Measurements from ENCODE around the gene CBFB.
A peak's percentile ranks its signal among the peaks of the same experiment; 100 is the strongest.
"Not testable (repeated sequence)": the region's sequence is repeated elsewhere in the genome, so short reads cannot be mapped to it uniquely, and the experiment has no call there.

Gene CBFB

DNA sequence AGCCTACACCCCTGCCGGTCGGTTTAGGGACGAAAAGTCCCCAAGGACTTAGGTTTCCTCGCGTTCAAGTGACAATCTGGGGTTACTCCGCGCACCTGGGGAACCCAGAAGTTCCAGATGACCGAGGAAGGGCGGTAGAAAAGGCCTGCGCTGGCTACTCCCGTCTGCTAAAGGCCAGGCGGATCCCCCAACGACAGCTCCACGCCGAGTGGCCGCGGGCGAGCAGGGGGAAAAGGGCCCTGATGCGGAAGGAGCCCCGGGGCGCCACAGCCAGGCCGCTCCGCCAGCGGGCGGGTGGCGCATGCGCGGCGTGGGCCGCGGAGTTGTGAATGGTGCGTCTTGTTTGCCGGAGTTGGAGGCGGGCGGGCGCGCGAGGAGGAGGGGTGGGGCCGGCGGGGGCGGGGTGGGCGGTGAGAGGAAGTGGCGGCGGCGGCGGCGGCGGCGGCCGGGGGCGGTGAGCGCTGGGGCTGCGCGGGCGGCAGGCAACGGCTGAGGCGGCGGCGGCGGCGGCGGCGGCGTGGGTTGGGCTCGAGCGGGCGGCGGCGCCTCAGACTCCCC, at the start of gene CBFB:
Gene CBFB (plus strand): TSS at position 454 of the 558 bp plus-strand sequence. CDS start 259 bp downstream, outside the sequence.
- peak; percentile 43 for DNase-seq

DNA sequence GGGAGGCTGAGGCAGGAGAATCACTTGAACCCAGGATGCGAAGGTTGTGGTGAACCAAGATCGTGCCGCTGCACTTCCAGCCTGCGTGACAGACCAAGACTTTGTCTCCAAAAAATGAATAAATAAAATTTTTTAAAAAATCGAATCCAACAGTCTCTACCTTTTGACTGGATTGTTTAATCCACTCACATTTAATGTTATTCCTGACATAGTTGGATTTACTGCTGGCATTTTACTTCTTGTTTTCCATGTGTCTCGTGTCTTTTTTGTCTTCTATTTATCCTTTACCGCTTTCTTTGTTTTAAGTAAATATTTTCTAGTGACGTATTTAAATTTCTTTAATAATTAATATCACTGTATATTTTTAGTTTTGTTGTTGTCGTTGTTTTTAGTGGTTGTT, 45.9 kb upstream of the CBFB start:
- DNase-seq = no peak

DNA sequence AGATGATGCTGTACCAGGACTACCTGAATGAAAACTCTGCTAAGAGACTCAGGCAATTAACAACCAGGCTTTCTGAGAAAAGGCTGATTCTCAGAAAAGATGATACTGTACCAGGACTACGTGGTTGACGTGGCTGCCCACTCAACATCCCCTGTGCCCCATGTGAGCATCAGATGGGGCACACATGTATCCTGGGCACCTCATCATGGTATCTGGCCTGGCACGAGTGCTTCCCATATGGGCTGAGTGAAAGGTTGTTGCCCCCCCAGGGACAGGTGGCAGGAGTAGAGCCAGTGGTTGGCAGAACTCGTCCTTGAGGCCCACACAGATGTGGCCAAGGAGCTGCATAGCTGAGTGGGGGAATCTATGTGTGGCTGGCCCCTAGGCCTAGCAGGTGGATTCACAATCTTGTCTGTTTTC, 44.0 kb upstream of the CBFB start:
- no peak for DNase-seq

DNA sequence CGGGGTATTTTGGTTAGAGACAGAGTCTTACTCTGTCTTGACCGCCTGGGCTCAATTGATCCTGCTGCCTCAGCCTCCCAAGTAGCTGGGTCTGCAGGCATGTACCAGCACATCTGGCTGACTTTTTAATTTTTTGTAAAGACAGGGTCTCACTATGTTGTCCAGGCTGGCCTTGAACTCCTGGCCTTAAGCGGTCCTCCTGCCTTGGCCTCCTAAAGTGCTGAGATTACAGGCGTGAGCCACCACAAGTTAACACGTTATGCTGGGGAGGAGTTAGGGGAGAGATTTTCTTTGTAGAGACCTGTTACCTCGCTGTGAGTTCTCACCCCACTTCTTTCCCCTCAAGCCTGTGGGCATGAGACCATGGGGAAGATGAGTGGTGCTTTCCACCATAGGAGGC, 42.4 kb upstream of the CBFB start:
- DNase-seq = no peak

DNA sequence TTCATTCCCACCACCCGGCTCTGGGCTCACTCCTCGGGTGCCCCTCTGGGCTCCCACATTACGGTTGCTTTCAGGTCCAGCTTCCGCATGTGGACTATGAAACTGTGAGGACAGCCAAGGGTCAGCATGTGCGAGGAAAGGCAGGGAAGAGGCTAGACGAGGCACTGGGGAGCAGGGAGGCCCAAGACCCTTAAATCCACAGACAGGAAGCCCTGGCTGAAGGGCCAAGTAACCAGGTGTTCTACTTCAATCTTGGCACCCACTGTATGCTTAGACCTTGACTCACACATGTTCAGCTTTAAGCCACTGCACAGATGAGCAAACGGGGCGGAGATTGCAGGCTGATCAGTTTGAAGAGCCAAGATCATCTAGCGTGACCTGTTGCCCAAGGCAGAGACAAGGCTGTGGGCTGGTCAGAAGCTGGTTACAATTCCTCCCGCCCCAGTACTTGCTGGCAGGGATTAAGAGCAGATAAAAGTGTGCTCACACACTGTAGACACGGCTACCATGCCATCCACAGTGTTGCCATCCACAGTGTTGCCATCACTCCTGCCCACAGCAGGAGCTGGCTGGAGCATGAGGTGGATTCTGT, 40.7 kb upstream of the CBFB start, which contains the start of gene CES4A:
Gene CES4A (plus strand): TSS at position 393 of the 592 bp plus-strand sequence. CDS start 184 bp downstream, at position 577.
- no peak for DNase-seq

DNA sequence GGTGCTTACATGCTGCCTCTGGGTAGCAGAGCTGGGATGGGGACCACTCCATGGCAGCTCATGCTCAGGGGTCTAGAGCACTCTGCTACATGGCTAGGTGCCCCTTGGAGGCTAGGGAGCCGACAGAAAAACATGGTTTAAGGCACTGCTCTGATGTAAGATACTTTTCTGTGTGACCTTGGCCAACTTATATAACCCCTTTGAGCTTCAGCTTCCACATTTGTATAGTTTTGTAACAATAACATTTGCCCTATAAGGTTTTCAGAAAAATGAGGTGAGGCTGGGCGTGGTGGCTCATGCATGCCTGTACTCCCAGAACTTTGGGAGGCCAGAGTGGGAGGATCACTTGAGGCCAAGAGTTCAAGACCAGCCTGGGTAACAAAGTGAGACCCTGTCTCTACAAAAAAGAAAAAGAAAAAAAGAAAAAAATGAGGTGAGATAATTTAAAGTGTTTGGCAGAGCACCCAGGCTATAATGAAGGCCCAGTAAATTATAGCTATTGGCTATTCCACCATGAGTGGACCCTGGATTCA, 37.3 kb upstream of the CBFB start:
- DNase-seq = no peak

DNA sequence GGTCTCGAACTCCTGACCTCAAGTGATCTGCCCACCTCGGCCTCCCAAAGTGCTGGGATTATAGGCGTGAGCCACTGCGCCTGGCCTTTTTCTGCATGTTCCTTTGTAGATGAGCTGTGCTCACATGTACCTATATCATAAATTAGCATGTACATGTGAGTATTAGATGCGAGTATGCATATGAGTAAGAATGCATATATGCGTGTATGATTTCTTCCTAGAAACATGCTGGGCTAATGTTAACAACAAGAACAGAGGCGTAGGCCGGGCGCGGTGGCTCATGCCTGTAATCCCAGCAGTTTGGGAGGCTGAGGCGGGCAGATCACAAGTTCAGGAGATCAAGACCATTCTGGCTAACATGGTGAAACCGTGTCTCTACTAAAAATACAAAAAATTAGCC, 35.4 kb upstream of the CBFB start:
- DNase-seq = not testable (repeated sequence)

DNA sequence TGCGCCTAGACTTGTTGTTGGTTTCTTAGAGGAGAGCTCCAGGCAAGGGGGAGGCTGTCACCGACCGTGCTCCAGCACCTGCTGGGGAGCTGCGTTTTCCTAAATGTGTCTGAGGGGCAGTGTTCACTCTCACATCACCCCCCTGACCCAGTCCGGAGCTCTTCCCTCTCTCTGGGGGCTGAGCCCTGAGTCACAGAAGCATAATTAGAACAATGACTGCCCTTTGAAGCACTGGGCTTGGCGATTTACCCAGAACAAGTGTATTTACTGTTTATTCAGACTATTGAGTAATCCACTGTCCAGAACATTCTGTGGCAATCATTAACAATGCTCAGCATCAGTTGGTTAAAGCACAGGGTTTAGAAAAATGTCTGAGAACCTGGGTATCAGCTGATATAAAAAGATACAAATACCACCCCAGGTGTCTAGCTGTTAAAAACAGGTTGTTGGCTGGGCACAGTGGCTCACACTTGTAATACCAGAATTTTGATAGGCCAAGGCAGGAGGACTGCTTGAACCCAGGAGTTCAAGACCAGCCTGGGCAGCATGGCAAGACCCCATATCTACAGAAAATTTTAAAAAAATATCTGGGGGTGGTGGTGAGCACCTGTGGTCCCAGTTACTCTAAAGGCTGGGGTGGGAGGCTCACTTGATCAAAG, 32.5 kb upstream of the CBFB start:
- DNase-seq = no peak

DNA sequence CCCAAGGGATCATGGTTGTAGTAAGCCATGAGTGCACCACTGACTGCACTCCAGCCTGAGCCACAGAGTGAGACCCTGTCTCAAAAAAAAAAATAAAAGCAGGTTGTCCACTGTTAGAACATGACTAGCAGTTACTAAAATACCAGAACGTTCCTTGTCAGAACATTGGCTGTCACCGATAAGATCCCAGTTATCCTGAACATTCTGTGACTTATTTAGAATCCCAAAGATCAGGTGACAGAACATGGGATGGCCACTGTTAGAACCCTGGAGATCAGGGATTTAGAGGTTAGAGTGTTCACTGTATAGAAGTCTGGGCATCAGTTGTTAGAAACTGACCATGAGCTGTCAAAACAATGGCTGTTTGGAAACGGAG, 32.0 kb upstream of the CBFB start:
- no peak for DNase-seq

DNA sequence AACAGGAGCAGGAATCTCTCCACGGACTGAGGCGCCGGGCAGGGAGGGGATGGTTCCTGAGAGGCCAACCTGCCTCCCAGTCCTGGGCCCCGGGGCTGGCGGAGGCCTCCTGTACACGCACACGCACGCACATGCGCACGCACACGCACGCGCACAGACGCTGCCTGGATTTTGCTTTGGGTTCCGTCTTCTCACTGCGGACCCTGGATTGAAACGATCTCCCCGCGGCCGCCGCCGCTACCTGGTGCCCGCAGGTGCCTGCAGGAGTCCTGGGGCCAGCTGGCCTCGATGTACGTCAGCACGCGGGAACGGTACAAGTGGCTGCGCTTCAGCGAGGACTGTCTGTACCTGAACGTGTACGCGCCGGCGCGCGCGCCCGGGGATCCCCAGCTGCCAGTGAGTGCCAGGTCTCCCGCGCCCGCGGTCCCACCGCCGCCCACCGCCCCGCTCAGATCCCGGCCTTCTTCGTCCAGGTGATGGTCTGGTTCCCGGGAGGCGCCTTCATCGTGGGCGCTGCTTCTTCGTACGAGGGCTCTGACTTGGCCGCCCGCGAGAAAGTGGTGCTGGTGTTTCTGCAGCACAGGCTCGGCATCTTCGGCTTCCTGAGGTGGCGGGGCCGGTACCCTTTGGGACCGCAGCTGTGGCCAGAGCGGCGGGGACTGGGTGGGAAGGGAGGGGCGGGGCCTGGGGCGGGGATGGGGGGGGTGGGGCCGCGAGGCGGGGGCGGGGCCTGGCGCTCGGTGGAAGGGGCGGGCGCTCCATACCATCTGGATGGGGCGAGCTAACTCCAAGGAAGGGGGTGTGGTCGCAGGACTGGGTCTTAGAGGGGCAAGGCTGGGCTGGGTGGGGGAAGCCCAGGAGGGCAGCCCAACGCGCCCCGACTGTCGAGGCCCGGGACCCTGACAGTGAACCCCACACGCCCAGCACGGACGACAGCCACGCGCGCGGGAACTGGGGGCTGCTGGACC, 28.3 kb upstream of the CBFB start:
- DNase-seq = peak; percentile 28

DNA sequence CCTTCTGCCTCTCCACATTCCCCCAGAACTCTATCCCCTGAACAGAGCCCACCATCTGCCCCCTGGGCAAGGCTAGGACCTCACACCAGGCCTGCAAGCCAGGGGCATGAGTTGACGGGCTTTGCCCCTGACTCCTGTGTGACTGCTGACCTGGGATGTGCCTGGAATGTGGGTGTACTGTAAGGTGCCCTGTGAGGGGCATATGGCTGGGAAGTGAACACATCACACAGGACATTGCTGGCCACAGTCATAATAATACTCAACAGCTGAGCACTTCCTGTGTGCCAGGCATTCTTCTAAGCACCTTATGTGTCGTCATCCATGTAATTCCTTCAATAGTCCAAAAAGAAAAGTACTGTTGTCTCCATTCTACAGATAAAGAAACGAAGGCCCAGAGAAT, 27.2 kb upstream of the CBFB start:
- no peak for DNase-seq

DNA sequence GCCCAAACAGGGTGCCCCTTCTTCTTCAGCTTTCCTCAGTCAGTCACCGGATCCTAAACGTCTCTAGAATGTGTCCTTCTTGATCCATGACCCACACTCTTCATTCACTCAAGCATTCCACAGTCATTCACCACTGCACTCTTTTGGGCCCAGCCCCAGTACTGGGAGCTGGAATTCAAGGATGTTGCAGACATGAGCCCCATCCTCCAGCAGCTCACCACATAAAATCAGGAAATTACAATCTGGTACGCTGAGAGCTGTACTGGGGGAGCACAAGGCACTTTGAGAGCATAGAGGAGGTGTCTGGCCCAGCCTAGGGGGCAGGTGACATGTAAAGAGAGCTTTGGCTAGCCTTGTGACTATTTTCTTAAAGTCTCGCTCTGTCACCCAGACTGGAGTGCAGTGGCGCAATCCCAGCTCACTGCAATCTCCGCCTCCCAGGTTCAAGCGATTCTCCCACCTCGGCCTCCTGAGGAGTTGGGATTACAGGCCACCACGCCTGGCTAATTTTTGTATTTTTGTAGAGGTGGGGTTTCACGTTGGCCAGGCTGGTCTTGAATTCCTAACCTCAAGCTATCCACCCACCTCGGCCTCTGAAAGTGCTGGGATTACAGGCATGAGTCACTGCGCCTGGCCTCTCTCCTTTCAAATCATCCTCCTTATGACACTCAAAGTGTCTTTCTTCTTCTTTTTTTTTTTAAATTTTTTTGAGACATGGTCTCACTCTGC, 21.9 kb upstream of the CBFB start:
- DNase-seq = no peak

DNA sequence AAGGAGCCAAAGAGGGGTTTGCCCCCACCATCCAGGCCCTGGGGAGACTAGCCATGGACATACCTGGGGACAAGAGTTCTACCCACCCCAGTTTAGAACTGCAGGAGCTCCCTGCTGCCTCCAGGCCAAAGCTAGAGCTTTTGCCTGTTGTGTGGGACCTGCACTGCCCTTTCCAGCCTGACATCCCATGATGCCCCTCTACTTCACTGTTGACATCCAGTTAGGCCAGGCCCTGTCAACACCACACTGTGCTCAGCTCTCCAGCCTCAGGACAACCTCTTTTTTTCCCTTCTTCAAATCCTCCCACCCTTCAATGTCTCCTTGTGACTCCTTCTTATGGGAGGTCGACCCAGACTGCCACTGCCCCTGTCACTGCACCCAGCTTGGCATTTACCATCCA, 19.8 kb upstream of the CBFB start:
- DNase-seq = no peak

DNA sequence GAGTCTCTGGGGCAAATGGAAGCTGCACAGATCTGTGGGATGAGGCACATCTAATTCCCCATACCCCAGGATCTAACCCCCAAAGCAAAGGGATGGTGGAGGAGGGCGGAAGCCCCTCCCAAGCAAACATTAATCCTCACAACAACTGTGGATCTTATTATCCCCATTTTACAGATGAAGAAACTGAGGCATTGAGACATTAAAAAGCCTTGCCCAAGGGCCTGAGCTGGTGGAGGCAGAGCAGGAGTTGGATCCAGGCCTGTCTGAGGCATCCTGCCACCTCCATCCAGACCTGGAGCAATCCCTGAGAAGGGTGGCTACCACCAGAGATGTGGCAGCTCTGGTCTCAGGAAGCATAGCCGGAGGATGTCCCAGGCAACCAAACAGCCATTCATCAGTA, 17.7 kb upstream of the CBFB start:
- no peak for DNase-seq

DNA sequence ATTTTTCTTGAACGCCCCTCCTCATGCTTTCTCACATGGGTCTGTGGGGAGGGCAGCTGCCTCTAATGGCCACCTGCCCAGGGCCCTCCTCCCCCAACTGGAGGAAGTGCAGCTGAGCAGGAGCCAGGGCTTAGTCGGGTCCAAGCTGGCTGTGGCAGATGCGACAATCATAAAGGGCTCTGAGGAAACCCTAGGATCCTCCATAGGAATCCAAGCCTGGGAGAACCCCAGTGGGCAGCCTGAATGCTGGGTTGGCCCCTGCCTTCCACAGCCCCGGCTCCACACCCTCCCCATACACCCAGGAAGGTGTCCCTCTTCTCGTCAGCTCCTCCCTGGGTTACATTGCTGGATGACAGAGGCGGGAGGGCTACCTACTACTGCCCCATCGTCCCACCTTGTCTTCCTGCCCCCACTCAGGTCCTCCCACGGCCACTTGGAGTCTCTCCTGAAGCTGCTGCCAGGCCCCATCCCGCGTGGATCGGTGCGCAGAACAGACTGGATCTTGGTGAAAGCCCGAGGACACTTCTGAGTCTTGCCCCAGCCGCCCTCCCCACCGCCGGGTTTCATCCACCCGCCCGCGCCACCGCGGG, 15.6 kb upstream of the CBFB start:
- no peak for DNase-seq

DNA sequence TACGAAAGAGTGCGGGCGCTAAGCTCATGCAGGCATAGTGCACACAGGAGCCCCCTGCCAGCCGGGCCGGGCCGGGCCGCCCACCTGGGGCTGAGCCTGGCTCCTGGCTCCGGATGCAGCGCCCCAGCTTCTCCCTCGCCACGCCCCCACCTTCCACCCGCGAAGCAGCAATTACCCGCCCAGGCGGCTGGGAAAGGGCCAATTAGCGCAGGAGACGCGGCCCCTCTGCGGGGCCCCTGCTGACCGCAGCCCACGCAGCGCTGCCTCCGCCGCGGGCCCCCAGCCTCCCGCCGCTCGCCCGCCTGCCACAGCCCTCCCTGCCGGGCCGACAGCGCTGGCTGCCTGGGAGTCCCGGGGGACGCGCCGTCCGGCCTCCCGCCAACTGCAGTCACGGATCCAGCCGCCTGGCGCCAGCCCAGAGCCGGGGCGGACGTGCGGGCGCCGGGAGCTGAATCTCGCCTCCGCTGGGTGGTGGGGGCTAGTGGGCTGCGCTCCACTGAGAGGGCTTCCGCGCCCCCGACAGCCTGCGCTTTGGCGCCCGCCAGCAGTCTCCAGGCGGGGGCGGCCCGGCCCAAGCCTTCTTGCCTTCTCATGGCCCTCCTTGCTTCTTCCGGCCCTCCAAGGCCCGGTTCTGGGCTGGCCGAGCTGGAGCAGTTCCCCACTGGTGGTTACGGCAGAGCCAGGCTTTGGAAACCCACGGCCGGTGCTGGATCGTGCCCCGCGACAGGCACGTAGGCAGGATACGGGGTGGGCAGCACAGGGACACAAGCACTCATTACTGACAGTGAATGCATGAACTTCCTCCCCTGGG, 14.9 kb upstream of the CBFB start:
- DNase-seq = peak; percentile 13

DNA sequence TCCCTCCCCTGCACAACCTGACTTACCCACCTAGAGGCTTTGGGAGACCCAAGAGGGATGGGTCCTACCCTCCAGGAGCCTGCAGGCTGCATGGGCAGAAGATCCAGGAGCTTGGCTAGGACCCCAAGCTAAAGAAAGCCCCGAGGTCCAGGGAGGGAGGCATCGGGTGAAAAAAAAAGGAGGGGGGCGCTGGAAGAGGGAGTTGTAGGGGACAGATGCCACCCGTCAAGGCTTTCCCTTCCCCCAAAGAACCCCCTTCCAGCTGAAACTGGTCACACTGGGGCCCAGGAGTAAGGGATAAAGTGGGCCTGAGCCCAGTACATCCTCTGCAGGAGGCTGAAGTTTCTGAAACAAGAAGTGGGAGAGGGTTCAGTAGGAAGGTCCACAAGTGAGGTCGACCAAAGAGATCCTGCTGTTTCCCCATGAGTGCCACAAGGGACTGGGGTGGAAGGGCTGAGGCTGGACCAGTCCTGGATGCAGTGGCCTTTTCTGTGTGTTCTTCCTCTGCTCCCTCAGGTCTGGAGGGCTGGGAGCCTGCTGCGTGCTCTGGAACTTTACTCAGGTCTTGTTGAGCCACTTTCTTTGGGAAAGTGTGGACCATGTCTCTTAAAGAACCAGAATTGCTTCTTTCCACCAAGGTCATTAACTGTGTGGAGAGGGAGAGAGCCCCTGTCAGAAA, 14.2 kb upstream of the CBFB start:
- no peak for DNase-seq

DNA sequence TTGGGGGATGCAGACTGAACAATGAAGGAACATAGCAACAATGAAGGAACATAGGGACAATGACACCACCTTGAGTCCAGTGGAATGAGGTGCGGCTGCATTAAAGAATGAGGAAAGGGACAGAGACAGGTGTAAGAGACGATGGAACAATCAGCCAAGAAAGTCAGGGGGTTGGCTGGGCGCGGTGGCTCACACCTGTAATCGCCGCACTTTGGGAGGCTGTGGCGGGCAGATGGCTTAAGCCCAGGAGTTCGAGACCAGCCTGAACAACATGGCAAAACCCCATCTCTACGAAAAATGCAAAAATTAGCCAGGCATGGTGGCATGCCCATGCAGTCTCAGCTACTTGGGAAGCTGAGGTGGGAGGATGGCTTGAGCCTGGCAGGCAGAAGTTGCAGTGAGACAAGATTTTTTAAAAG, 13.6 kb upstream of the CBFB start:
- DNase-seq = no peak

DNA sequence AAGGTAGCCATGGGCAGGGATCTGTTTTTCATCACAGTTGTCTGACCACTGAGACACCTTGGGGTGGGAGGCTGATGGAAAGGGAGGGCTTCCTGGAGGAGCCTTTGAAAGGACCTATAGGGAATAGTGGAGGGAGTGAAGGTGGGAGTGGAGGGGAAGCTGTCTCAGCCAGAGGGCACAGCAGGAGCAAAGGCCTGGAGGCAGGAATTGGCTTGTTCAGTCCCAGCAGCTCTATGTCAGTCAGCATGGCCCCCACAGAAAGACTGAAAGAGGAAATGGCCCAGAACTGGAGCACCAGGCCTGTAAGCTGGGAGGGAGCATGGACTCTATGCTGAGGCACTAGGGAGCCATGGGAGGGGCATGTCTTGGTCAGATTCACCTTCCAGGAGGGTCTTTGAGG, 12.8 kb upstream of the CBFB start:
- no peak for DNase-seq

DNA sequence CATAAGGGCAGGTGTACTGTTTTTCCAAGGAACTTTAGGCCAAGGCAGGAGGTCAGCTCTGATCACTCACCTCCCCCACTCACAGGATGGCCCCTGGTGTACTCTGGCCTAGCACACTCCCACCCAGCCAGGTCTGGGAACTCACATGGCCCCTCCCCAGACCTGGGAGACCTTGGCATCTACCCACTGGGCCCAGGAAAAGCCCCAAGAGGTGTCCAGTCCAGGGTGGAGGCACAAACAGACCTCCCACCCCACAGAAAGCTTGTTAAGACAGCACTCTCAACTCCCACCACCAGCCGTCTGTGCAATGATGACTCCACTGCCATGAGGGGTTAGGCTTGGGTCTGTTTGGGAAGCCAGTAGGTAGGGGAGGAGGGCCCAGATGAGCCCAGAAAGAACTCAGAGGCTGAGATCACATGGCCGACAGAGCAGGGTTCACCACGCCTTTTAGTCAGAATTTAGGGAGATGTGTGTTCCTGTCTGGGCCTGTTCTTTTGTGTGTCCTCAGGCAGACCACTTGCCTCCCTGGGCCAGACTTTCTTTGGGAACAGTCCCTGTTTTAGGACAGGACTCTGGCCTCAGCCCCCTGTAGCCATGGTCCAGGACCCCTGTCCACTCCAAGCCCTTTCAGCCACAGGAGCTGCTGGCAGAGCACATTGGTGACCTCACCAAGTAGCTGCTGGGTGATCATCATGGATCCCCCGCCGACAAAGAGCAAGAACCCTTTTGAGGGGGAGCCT, 12.1 kb upstream of the CBFB start:
- DNase-seq = no peak
